ENCODE results near the gene LRRC37A3.
"Not testable (repeated sequence)": the region's sequence is repeated elsewhere in the genome, so short reads cannot be mapped to it uniquely, and the experiment has no call there.

The LRRC37A3 gene

DNA sequence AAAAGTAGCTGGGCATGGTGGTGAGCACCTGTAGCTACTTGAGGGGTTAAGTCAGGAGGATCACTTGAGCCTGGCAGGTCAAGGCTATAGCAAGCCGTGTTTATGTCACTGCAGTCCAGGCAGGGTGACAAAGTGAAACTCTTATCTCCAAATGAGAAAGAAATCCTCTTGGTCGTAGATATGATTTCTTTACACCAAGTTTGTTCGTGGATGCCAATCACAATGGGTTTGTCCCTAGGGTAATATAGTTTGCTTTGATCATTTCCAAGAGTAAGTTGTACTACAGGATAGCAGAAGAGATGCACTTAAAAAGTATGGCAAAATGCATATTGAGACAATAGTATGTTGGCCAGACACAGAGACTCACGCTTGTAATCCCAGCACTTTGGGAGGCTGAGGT, 6.0 kb upstream of the LRRC37A3 start:
- not testable (repeated sequence) for DNase-seq

DNA sequence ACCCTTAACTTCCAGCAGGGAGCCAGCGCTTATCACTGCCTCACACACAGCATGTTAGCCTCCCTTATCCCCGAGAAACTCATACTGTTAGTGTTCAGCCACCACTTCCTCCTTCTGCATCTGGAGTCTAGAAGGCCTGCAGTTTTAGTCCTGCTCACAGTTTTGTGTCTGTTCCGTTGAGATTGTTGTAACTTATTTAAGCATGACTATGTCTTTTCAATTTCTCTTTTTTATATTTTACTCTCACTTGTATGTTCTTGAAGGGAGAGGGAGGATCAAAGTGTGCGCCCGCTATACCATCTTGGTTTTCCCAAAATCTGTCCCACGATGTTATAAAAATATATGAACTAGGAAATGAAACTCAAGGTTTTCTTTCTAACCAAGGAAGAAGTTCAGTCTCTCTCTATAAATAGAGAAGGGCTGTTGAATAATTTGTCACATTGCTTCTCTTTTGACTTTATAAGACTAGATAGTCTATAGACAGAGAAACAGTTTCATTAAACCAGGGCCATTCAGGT, 3.8 kb upstream of the LRRC37A3 start:
- not testable (repeated sequence) for DNase-seq

DNA sequence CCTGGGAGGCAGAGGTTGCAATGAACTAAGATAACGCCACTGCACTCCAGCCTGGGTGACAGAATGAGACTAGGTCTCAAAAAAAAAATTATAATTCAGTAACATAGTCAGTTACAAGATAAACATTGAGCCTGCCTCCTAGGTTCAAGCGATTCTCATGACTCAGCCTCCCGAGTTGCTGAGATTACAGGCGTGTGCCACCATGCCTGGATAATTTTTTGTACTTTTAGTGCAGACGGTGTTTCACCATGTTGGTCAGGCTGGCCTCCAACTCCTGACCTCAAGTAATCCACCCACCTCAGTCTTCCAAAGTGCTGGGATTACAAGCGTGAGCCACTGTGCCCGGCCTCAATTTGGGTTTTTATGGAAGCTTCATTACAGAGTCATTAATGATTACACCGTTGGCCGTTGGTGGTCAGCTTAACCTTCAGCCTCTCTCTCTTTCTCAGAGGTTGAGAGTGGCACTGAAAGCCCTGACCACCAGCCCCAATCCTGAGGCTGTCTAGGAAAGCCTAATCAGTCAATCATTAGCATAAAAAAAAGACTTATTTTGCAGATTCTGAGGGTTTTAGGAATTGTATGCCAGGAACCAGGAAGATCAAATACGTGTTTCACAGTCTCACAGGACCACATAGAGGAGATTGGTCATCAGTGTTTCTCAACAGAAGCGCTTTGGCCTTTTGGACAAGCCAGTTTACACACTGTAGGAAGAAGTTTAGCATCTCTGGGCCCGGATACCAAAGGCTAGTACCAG, 1.3 kb upstream of the LRRC37A3 start:
- DNase-seq, result no peak

DNA sequence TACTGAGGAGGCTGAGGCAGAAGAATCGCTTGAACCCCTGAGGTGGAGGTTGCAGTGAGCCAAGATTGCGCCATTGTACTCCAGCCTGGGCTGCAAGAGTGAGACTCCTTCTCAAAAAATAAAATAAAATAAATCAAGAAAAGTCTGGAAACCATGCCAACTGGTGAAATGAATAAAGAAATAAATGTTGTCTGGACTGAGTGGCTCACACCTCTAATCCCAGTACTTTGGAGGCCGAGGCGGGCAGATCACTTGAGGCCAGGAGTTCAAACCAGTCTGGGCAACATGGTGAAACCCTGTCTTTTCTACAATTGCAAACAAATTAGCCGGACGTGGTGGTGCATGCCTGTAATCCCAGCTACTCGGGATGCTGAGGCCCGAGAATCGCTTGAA, 744 bp upstream of the LRRC37A3 start:
- no peak for DNase-seq

DNA sequence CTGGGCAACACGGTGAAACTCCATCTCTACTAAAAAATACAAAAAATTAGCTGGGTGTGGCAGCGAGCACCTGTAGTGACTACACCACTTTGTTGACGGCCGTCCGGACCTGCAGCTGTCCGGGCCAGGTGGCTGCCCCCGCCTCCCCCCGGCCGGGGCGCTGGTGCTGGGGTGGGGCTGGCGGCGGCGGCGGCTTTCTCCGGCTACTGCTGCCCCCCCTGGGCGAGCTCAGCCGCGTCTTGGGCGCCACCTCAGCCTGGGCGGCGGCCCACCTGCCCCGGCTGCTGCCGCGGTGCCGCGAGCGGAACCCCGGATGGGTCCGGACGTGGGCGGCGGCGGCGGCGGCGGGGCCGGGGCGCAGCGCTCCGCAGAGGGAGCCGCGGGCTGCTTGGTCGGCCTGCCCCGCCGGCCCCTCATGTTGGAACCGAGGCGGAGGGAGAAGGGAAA, 413 bp downstream of the LRRC37A3 start:
- not testable (repeated sequence) for DNase-seq

DNA sequence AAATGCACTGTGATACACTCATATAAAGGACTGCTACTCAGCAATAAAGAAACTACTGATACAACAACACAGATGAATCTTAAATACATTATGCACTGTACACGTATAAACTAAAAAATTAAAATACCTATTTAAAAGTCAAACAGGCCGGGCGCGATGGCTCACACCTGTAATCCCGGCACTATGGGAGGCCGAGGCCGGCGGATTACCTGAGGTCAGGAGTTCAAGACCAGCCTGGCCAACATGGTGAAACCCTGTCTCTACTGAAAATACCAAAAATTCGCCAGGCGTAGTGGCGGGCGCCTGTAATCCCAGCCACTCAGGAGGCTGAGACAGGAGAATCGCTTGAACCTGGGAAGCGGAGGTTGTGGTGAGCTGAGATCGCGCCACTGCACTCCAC, 1.7 kb downstream of the LRRC37A3 start:
- not testable (repeated sequence) for DNase-seq

DNA sequence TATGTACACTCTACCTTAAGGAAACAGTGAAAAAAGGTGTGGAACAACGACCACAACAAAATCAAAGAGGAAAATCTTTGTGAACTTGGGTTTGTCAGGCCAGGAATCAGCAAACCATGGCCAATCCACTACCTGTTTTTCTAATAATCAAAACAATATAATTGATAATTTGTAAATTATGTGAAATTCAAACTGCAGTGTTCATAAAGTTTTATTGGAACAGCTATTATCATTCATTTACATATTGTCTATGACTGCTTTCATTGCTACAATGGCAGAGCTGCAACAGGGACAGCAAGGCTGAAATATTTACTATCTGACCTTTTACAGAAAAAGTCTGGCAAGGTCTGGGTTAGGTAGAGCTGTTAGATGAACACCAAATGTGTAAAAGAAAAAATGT, 4.0 kb downstream of the LRRC37A3 start:
- not testable (repeated sequence) for DNase-seq

DNA sequence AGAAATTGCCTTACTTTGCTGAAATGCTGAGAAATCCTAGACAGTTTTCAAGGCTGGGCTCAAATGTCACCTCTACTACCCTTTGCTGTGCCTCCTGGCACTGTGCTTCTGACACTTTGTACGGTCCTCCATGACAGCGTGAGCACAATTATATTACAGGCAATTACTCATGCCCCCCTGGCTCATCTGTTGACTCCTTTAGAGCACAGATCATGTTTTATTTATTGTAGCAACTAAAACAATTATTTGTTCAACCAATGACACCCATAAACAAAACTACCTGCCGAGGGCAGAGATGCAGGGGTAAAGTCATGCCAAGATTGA, 9.1 kb downstream of the LRRC37A3 start:
- DNase-seq, result not testable (repeated sequence)

DNA sequence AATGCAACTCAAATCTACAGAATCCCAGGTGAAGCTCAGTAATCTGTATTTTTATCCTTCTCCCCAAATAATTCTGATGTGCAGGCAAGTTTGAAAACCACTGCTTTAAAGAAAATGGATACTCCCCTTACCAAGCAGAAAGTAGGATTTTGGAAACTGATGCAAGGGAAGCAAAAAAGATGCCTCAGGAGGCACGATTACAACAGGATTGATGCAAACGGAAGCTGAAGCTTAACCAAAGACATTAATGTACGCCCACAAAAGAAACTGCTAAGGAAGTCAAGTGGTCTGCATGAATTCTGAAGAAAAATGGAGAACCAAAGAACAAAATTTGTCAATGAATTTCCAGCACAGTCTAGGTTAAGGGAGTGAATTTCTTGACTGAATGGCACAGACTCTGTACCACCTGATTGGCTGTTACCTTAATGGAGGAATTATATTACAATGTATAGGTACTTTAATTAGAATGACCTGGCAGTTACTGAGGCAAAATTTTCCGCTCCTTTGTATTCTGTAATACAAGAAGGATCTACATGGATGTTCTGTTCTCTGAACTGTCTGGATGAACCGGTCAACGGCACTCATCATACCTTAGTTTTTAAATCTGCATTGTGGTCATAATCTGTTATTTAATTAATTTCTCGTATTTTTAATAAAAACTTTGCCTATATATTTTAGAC, 9.6 kb downstream of the LRRC37A3 start:
- not testable (repeated sequence) for DNase-seq

DNA sequence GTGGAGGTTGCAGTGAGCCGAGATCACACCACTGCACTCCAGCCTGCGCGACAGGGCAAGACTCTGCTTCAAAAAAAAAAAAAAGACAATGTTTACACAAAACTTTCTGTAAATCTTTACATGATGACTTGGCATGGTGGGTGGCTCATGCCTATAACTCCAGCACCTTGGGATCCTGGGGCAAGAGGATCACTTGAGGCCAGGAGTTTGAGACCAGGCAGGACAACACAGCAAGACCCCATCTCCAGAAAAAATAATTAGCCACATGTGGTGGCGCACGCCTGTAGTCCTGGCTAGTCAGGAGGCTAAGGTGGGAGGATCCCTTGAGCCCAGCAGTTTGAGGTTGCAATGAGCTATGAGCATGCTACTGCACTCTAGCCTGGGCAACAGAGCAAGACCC, 15.2 kb downstream of the LRRC37A3 start:
- not testable (repeated sequence) for DNase-seq

DNA sequence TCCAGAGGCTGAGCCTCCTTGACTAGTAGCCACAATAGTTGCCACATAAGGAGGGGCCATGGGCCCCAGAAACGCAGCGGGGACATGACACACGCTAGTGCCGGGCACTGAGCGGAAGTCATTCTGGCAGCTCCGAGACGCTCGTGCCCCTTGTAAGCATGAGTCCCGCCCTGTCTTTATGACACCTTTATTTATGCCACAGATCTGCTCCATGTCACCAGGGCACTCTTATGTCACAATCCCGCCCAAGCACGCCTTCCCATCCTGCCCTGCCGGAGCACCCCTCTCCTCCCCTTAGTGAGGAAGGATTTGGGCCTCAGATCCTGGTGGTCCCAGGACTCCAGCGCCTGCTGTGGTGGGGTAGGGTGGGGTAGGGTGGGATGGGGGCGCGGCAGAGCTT, 22.1 kb downstream of the LRRC37A3 start:
- DNase-seq, result not testable (repeated sequence)

DNA sequence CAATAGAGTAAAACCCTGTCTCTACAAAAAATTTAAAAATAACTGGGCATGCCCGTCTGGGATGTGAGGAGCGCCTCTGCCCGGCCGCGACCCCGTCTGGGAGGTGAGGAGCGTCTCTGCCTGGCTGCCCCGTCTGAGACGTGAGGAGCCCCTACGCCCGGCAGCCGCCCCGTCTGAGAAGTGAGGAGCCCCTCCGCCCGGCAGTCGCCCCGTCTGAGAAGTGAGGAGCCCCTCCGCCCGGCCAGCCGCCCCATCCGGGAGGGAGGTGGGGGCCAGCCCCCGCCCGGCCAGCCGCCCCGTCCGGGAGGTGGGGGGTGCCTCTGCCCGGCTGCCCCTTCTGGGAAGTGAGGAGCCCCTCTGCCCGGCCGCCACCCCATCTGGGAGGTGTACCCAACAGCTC, 45.1 kb downstream of the LRRC37A3 start:
- not testable (repeated sequence) for DNase-seq

DNA sequence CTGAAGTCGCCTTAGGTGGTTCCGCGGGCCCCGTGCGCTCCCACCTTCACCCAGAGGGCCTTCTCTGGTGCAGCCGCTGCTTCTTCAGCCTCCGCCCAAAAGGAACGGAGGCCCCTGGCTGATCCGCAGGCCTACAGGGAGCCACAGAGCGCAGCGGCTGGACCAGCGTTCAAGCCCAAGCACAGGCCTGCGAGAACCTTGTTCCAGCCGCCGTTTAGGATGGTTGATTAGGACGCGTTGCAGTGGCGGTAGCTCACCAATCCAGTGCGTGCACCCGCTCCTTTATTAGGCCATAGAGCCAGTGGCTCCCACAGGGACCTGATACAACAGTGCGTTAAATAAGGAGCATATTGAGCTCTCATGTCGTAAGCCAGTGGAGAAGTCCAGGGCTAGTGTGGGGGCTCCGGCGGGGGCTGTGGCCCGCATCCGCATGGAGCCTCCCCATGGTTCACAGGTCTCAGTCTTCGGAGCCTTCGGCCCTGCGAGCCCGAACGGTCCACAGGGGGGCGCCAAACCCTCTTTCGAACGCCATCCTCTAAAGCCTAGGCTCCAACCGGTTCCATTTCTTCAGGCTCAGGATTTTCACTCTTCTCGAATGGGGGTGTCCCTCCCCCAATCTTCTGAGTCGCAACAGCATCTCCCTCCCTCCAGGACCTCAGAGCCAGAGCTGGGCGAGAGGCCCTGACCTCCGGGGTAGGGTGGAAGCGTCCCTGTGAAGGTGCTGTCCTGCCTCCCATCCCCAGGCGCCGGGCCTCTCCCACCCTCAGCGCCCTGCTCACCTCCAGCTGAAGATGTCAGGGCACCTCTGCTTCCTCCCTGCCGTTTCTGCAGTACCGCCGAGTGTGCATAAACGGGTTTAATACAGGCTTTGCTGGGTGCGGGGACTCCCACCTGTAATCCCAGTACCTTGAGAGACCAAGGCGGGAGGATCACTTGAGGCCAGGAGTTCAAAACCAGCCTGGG, 71.5 kb downstream of the LRRC37A3 start:
- not testable (repeated sequence) for DNase-seq

DNA sequence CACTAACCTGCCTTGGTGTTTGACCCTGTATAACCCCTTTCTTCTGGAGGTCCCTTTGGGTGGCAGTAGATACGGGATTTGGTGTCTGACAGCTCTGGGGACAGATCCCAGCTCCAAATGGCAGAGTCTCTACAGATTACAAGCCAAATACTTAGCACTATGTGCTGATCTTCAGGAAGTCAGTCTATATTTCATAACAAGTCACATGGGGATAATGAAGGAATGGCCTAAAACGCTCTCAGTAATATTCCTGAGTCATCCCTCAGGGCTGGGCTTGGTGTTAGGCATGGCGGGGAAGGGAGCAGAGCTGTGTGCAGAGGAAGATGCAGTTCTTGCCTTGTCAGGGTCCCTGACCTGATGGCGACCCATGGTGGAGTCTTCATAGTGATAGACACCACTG, 72.4 kb downstream of the LRRC37A3 start:
- not testable (repeated sequence) for DNase-seq

DNA sequence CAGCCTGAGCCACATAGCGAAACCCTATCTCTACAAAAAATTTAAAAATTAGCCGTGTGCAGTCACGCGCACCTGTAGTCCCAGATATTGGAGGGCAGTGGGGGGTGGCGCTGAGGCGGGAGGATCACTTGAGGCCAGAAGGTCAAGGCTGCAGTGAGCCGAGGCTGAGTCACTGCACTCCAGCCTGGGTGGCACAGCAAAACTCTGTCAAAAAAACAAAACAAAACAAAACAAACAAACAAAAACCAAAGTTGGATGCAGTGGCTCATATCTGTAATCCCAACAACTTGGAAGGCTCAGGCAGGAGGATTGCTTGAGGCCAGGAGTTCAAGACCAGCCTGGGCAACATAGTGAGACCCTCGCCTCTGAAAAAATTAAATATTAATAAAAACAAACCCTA, 75.4 kb downstream of the LRRC37A3 start:
- not testable (repeated sequence) for DNase-seq

DNA sequence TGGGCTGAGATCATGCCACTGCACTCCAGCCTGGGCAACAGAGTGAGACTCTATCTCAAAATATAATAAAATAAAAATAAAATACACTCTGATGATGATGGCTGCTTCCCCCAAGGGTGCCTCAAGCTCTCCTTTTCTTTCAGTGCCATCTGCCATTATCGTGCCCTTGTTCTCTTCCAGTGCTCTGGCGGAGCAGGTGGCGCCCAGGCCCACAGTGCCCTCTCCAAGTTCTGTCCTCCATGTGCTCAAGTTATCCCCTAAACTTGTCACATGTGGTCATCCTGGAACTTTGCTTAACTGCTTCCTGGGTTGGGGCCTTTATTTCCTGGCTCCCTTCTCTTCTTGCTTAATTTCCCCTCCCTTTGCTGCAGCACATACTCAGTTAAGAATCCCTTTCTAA, 76.4 kb downstream of the LRRC37A3 start:
- DNase-seq, result not testable (repeated sequence)

DNA sequence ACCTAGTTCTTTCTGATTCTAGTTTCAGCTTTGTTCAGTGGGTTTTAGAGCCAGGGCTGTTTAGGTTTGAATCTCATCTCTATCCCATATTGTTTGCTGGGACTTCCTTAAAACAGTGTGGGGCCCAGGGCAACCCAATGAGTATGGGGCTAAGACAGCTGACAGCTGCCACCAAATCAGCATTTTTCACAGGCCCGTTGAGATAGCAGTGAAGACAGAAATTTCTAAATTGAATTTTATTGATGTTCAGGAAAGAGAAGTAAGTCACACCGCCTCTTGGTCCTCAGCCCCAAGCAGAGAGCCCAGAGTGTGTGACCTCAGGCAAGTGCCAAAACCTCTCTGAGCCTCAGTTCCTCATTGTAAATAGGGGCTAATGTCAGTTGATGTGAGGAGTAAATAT, 78.3 kb downstream of the LRRC37A3 start:
- not testable (repeated sequence) for DNase-seq

DNA sequence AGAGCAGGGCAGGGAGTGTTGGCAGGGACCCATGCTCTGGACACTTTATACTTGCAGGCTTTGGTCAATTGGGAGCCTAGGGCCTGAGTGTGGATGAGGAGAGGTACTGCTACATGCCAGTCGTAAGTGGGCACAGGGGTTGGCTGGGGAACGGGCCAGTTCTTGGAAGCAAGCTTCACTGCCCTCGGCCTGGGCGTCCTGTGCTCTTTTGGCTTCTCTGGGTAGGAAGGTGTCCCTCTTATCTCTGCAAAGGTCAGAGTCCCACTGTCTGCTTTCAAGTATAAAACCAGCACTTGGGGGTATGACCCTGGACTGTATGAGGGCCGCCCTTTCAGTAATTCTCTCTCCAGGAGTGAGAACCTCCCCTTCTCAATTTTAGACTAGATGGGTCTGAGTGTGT, 80.8 kb downstream of the LRRC37A3 start:
- DNase-seq, result not testable (repeated sequence)

DNA sequence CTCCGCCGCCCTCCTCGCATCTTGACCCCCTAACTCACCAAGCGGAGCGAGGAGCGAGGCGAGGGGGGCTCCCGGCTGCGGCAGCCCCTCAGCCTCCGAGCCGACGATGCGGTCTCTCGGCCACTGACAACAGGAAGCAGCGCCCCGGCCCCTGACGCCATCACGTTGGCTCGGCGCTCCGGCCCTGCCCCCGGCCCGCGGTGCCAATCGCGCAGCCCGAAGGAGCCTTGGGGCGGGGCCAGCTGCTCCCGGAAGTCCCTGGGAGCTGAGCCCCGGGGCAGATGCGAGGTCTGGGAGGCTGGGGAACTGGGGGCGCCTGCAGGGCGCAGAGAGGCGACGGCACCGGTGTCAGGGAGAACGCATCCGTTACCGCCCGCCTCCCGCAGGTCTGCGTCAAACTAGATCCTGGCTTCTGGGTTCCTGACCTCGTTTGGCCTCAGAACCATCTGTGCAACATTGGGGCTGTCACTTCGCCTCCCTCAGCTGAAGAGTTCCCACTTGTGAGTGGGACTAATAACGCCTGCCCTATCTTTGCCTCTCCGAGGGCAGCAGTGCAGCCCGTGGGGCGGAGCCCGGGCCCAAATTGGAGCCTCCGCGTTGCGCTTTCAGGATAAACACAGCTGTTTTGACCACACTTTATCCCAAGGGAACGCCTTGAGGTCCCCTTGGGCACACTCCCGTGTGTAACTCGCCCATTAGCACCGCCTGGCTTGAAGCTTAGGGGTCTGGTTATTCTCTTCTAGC, 82.1 kb downstream of the LRRC37A3 start:
- DNase-seq, result not testable (repeated sequence)

DNA sequence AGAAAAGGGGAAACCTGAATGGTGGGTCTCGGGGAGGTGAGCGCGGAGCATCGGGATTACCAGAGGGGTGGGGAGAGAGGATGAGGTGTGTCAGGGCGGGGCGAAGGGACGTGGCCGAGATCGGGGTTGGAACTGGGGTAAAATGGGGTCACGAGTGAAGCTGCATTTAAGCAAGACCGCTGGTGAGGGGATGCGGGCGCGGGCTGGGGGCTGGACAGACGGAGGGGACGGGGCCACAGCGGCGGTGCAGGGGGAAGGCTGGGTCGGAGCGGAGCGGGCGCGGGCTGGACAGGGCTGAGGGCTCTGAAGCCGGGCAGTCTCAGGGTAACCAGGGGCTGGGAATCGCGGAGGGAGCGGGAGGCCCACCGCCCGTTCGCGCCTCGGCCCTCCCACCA, 82.7 kb downstream of the LRRC37A3 start:
- not testable (repeated sequence) for DNase-seq

DNA sequence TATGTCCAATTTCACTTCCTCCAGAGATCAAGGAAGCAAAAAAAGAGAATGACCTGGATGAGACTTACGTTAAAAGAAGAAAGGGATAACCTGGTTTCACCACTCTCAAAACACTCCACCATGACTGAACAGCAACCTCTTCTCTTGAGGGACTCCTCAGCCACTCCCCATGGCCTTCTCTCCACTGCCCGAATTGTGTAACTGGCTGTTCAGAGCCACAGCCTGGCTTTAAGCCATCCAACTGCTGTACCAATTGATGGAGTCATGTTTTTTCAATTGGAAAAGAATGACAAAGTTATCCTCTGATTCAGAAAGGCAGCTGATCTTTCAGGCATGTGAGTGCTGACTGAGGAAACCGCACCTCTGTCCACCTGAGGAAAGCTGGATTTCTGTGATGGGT, 85.2 kb downstream of the LRRC37A3 start:
- not testable (repeated sequence) for DNase-seq

DNA sequence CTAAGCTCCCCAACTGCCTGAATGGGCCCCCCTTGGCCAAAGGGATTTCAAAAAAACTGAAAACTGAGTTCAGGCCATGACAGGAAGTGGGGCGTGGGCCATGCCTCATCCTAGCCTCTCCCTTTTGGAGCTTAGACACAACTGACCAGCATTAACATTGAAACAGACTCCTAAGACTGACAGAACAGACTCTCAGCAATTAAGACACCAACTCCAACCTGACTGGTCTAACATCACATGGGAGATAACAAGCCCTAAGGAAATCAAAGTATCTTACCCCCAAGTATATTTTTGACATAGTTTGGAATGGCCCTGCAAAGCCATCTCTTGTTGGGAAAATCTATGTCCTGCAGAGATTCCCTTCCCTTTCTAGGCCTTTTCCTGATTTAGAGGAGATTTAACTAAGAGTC, 88.6 kb downstream of the LRRC37A3 start:
- not testable (repeated sequence) for DNase-seq
